Stimulated activated CD8-positive, alpha-beta memory T cell treated with anti-CD3 and anti-CD28 coated beads, Interleukin-4, amount 100 ng/mL, for 48 hours (primary cell): ENCODE data around the gene SPTB.

Experiments
- DNase-seq: peaks from one replicate; pipeline ENCODE4 v3.0.0-alpha.2; 2020

The SPTB gene

DNA sequence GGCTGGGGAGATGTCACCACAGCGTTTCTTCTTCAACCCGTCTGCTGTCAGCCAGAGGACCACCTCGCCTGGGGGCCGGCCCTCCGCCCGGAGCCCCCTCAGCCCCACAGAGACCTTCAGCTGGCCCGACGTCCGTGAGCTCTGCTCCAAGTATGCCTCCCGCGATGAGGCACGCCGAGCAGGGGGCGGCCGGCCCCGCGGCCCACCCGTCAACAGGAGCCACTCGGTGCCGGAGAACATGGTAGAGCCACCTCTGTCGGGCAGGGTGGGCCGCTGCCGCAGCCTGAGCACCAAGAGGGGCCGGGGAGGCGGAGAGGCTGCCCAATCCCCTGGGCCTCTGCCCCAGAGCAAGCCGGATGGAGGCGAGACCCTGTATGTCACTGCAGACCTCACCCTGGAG is 136.6 kb downstream of the SPTB start:
- no peak for DNase-seq

DNA sequence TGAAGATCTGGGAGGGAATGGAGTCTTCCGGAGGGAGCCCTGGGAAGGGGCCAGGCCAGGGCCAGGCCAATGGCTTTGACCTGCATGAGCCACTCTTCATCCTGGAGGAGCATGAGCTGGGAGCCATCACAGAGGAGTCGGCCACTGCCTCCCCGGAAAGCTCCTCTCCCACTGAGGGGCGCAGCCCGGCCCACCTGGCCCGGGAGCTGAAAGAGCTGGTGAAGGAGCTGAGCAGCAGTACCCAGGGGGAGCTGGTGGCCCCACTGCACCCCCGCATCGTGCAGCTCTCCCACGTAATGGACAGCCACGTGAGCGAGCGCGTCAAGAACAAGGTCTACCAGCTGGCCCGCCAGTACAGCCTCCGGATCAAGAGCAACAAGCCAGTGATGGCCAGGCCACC is 137.7 kb downstream of the SPTB start:
- no peak for DNase-seq

DNA sequence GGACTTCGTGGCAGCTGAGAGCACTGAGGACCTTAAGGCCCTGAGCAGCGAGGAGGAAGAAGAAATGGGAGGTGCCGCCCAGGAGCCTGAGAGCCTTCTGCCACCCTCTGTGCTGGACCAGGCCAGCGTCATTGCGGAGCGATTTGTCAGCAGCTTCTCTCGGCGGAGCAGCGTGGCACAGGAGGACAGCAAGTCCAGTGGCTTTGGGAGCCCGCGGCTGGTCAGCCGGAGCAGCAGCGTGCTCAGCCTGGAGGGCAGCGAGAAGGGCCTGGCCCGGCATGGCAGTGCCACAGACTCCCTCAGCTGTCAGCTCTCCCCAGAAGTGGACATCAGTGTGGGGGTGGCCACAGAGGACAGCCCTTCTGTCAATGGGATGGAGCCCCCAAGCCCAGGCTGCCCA is 138.5 kb downstream of the SPTB start:
- DNase-seq = no peak

DNA sequence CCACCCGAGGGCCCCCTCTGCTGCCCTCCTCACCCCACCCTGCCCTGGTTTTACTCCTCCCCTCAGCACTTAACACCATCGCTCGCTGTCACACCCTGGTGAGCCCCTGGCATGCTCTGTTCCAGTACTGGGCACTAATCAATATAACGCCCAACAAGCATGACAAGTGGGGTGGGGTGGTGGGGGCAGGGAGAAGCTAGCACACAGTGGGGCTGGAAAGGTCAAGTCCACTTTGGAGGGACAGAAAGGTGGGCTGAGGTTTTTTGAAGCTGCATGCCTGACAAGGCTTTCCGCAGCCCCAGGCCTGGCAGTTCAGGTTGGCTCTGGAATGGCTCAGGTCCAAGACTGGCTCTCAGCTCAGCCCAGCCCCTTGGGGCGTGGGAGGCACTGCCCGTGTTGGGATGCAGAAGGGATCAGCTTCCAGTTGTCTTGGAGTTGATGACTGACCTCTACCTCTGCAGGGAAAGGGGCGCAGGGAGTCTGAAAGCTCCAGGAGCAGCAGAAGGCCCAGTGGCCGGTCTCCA is 141.4 kb downstream of the SPTB start:
- no peak for DNase-seq

DNA sequence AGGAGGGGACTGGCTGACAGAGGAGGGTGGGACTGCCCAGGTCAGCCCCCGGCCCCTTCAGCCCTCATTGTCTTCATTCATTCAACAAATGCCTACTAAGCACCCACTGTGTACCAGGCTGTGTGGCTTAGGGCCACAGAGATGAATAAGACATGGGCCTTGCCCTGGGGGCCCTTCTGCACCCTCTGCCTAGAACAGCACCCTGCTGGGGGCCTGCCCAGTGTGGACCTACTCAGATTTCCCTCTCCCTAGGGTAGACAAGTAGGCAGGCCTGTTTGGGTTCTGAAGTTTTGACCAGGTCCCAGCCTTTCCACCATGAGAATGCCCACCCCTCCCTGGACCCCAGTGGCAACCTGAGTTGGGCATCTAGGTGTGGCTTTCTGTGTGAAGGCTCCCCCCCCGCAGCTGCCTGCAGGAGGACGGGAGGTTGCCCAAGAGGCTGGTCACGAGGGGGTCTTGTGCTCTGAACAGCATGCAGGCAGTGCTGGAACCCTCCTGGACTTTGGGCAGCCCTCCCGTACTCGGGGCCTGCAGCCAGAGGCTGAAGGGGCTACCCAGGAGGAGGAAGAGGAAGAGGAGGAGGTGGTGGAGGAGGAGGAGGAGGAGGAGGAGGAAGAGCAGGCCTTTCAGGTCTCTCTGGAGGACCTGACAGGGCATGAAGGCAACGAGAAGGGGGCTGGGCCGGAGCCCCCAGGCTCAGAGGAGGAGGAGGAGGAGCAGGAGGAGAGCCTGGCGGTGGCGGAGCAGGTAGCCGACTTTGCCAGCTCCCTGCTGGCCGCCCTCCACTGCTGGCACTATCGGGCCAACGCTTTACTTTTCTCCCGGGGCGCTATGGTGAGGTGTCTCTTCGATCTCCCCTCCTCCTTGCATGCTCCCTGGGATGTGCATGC is 142.1 kb downstream of the SPTB start:
- no peak for DNase-seq

DNA sequence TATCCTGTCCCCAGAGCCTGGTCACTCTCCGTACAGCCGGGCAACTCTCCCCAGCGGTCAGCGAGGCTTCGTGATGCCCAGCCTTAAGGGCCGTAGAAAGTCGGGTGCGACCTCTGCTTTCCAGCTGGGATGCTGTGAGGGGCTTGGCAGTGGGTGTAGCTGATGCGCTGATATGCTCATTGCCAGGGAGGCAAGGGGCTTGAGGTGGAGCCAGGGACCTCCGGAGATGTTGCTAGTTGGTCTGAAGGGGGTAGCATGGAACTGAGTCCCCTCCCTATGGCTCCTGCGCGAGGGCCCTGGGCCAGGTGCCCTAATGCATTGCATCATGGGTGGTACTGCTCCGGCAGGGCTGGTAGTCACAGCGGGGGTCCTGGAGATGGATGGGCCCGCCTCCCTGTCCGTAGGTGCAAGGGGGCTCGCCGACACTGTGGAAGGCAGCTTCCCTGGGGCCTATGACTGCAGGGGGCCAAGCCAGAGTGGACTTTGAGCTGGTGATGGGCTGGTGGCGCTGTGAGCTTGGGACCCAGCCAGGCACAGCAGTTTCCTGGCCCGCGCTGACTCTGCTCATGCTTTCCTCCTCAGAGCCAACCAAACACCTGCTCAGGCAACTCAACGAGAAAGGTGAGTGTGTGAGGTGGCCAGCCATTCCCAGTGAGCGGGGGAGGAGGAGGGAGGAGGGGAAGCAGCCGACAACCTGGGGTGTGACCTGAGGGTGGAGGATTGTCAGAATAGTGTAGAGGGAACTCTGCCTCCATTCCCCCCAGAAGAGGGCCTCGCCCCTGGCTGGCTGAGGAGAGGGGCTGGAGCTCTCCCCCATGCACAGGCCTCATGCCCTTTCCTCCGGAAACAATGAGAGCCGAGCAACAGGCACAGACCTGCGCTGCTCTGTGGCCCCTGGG is 143.2 kb downstream of the SPTB start:
- DNase-seq = no peak

DNA sequence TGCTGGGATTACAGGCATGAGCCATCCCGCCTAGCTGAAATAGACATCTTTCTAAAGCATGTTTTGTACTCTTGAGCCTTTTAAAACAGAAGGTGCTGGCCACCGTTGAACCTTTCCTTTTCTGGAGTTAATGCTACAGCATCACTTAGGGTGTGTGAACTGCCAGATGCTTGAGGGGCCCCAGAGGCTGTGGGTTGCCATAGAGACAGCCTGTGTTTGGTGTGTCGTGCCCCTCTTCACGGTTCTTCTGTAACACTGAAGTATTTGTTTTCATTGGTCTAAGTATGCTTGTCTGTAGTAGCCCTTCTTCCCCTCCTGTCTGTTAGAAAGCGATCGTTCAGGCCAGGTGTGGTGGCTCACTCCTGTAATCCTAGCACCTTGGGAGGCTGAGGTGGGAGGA is 144.7 kb downstream of the SPTB start:
- DNase-seq = no peak

DNA sequence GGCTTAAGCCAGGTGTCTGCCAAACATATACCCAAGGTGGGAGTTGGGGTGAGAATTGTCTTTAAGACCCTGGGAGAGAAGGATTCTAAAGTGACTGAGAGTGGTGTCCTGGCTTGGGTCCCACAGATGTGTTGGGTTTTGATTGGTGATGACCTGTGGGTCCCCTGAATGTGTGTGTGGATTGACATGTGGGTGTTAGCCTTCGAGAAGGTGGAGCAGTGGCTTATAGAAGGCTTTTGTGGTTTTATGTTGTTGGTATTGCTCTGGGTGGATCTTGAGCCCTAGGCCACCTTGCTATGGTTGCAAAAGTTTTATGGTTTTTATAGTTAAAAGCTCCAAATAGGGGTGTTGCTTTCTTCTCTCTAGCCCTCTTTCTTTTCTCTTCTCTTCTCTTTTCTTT is 145.8 kb downstream of the SPTB start:
- no peak for DNase-seq

DNA sequence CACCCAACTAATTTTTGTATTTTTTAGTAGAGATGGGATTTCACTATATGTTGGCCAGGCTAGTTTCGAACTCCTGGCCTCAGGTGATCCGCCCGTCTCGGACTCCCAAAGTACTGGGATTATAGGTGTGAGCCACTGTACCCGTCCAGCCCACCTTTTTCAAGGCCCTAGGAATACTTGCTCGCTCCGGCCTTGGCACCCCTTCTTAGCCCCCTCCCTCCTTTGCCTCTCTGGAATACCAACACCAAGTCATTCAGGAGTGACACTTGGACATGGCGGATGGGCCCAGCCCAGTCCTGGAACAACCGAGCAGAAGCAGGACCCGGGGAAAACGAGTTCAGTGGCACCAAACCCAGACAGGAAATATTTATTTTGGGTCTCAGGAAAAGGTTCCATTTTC is 146.4 kb downstream of the SPTB start:
- no peak for DNase-seq

DNA sequence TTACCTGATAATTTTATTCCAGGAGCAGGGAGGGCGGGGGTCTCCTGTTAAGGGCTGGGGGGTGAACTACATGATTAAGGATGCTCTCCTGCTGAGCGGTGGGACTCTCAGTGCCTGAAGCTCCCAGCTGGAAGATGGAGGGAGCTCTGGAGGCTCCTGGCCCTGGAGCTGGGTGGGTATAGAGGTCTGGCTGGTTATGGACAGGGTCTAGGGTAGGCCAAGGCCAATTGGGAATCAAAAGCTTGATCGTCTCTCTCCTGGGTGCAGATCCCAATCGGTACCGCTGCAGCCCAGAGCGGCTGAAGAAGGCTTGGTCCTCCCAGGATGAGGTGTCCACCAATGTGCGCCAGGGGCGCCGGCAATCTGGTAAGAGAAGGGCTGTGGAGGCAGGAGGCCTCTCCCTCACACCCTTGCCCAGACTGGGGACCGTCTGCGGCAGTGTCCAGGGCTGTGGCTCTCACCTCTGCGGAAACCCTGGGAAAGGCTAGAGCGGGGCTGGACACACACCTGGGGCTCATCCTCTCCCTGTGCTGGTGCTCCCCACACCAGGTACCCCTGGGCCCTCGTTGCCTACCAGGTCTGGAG is 147.1 kb downstream of the SPTB start:
- DNase-seq = no peak

DNA sequence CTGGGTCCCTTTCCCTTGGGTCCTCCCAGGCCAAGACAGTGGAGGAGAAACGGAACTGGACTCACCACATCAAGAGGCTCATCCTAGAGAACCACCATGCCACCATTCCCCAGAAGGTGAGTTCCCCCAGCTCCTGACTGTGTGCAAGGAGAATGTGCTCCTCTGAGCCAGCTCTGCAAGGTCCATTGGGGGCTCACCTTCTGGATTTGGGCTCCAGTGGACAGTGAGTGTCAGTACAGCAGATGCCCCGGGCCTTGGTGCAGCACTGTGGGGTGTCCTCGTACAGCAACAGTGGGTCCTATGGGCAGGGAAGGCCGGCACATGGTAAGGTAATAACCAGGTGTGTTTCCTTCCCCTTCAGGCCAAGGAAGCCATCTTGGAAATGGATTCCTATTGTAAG is 147.6 kb downstream of the SPTB start:
- DNase-seq = no peak

DNA sequence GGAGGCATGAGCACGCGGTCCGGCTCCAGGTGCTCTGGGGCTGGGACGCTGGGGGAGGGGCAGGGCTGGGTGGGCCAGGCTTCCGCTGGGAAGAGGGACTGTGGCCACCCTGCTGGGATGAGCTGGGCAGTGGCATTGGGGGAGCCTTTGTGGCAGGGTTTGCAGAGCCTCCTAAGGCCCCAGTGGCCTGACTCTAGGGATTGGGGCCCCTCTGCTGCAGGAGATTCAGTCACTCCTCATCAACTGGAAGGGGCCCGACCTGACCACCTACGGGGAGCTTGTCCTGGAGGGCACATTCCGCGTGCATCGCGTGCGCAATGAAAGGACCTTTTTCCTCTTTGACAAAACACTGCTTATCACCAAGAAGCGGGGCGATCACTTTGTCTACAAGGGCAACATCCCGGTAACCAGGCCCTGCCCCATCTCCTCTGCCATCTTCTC is 148.5 kb downstream of the SPTB start:
- DNase-seq = no peak

DNA sequence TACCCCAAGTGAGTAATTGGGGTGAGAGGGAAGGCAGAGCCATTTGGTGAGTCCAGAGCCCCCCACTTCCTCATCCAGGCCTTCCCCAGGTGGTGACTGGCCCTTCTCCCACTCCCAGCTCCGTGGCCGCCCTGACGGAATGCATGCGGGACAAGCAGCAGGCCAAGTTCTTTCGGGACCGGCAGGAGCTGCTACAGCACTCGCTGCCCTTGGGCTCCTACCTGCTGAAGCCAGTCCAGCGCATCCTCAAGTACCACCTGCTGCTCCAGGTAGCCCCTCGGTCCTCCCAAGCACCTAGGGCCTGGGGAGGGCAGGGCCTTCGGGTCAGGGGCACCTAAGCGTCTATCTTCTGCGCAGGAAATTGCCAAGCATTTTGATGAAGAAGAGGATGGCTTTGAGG is 149.0 kb downstream of the SPTB start:
- no peak for DNase-seq

DNA sequence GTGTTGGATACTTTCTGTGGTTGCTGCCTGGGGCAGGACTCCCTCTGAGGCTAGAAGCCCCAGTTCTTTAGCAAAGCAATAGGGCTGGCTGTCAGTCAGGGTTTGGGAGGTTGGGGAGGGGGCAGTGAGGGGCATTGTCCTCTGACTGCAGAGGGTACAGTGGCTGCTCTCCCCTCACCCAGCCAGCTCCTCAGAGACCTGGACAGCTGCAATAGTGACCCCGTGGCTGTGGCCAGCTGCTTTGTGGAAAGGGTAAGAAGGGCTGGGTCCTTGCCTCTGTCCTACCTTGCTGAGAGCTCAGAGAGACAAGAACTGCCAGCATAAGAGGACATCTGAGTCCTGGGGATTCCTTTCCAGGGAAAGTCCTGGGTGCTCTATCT is 149.7 kb downstream of the SPTB start:
- DNase-seq = no peak

DNA sequence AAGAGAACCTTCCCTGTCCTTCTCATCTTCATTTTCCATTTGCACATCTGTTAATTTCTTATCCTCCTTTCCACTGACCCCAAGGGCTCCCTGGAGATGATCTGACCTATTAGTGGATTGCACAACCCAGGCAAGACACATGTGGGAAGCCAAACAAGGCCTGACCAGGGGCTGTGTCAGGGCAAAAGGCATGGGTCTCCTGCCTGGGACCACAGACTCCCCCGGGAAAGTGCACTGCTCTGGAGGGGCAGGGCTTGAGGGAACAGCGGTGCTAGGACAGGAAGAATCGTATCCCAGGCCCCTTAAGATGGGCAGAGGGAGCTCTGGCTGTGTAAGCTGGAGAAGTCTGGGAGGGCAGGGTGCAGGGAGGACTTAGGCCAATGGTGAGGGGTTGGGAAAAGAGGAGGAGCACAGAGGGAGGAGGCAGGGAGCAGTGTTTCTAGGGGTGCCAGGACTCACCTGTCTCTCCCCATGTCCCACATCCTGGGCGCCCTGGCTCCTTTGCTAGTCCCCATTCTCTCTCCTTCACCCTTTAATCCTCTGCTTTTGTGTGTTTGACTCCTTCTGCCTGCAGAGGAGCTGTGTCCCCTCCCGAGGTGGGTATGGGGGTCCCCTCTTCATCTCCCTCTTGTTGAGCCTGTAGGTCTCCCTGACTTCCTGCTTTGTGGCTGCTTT is 150.2 kb downstream of the SPTB start:
- DNase-seq = no peak

DNA sequence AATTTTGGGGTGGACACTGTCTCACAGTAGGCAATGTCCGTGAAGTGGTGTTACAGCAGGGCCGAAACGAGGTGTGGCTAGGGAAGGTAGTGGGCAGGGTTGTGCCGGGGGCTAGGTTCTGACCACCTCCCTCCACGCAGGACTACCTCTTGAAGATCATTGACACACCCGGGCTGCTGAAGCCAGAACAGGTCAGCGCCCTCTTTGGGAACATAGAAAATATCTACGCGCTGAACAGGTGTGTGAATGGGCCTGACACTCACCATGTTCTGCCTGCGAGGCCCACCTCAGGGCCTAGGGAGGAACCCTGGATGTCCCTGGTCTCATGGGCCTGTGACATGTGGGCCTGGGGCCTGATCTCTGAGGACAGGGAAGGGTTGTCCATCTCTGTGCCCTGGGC is 150.9 kb downstream of the SPTB start:
- no peak for DNase-seq

DNA sequence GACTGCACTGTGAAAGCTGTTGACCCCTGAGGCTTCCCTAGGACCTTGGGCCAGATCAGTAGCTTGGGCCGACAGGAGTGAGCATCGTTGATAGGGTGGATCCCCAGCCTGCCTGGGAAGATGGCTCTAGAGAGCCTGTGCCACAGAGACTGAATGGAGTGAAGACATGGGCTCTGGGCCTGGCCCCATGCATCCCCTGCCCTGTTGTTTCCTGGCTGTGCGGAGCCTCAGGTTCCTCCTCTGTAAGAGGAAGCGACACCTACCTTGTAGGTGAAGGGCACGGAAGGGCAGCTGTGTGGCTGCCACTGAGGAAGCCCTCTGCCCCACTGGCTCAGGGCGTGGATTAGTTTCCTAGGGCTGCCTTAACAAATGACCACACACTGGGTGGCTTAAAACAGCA is 151.6 kb downstream of the SPTB start:
- DNase-seq = no peak

DNA sequence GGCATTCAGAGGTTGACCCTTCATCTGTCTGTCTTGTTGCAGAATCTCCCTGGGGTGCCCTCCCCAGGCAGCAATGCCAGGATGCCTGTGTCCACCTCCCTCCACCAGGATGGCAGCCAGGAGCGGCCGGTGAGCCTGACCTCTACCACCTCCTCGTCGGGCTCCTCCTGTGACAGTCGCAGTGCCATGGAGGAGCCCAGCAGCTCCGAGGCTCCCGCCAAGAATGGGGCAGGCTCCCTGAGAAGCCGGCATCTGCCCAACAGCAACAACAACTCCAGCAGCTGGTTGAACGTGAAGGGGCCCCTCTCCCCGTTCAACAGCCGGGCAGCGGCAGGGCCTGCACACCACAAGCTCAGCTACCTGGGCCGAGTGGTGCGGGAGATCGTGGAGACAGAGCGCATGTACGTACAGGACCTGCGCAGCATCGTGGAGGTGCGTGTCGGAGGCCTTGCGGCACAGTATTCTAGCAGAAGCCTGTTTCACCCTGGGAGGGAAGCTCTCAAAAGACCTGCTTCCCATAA is 152.1 kb downstream of the SPTB start:
- DNase-seq = no peak

DNA sequence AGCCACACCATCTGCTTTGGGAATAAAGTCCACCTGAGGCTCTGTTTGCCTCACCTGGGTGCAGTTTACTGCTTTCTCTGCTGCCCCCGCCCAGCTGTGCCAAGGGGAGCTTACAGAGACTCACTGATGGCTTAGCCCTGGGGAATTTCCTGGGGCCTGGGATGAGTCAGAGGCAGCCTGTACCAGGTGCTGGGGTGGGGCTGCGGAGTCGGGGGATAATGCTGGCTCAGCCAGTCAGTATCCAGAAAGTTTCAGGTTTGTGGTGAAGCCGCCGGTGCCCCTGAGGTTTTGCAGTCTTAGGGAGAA is 153.2 kb downstream of the SPTB start:
- peak; percentile 45 for DNase-seq

DNA sequence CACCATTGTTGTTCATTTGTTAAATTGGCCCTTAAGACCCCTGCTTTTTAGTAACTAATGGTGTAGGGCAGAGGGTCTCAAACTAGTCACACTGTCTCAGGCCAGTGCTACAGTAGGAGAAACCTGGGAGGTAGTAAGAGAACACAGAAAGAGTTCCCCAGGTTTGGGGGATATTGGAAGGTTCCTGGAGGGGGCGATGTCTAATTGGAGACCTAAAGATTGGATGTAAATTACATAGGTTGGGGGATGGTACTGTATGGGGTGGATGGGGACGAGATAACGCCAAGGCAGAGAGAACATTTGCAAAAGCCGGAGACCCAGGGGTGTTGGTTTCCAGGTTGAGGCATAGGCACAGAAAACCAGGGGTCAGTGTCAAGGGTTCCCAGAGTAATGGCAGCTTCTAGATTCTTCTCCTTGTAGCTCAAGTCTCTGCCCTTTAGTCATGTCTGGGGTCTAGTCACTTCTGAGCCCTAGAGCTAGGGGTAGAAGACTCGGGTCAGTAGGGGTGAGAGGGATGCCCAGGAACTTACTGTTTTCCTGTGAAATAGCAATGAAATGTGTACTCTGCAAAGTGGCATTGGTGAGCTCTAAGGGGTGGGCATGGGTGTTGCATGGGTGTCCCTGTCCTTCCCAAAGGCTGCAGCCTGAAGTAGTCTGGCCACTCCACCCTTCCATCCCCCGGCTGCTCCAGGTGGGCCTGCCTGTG is 153.7 kb downstream of the SPTB start:
- DNase-seq = no peak

DNA sequence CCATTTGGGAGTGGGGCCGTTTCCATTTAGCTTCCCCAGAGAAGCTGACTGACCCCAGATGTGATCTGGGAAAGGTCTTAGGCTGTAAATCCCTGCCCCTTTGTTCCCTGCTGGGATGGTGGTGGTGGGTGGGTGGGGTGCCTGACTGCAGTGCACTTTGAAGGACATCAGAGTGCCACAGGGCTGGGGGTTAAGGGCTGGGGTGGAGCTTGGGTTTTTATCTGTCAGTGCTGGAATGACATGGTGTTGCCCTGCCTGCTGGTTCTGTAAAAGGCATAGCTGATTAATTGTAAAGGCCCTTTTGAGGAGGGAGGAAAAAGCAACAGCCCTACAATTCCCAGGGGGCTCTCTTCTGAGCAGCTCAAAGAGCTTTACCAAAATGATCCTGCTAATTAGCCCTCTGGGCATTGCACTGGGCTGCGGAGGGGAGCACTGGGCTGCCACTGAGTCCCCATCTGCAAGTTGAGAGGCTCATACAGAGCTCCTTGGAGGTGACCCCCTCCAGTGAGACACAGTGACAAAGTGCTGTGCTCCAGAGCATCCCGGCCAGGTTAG is 154.4 kb downstream of the SPTB start:
- no peak for DNase-seq

DNA sequence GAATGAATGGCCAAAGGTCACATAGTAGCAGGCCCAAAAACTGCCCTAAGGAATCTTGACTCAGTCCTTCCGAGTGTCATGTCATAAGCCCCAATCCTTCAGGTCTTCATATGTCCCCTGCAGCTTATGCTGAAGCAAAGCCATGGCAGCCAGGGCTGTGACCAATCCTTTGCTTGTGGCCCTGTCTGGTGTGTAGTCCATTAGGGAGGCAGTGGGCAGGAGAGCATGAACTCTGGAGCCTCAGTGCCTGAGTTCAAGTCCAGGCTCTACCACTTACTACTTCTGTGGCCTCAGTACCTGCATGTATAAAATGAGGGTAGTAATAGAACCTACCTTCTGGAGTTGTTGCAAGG is 155.2 kb downstream of the SPTB start:
- DNase-seq = no peak
